HepG2 (cell line): Measurements from ENCODE around the gene ITPRIP. TPM values are rescaled to one million over a fixed set of nuclear protein-coding genes. Genes with fewer than 3 reads are reported as not detected.
A peak's percentile ranks its signal among the peaks of the same experiment; 100 is the strongest.

Experiments used
- SAP130 ChIP-seq: IDR thresholded peaks from 2 replicates; pipeline ENCODE4 v1.6.1; 2016; ENCODE audit warnings: low read depth
- polyA plus RNA-seq, 8 experiments: library from polyadenylated mRNA; depleted of rRNA in 3 of 8; stranded (reverse) in 7 of 8; unstranded in 1 of 8; fragments of >200 nt; fragmentation: Illumina TruSeq in 4 of 8; extraction: Trizol in 4 of 8; gene quantifications; 2 replicates each; pipeline versions ENCODE4 v1.2.1 to v1.2.3, GENCODE V29; 2011 to 2016; ENCODE audit warnings: low read depth in 4 of 8, missing spikeins in 1 of 8, mixed read lengths in 1 of 8; ENCODE audit not compliant: insufficient read depth in 1 of 8
- total RNA-seq, 5 experiments: library from RNA; depleted of rRNA; stranded (reverse); fragments of >200 nt; fragmentation: Illumina TruSeq; extraction: Trizol; gene quantifications; 2 replicates each; pipeline ENCODE4 v1.2.3, GENCODE V29; 2016; ENCODE audit warnings: low read depth in 1 of 5
- TF ChIP-seq, protein P1 (sequence below): sonication (generic); formaldehyde crosslinking; IDR thresholded peaks from 2 replicates; pipeline ENCODE4 v1.5.1; 2020; ENCODE audit warnings: mild to moderate bottlenecking, missing genetic modification reagents, moderate library complexity
- TF ChIP-seq, protein P2 (sequence below): IDR thresholded peaks from 2 replicates; pipeline ENCODE4 v1.6.1; 2012; ENCODE audit warnings: inconsistent platforms
- TF ChIP-seq, protein P3 (sequence below): sonication (generic); formaldehyde crosslinking; IDR thresholded peaks from 2 replicates; pipeline ENCODE4 v1.4.0; 2020; ENCODE audit warnings: mild to moderate bottlenecking, low read depth, missing genetic modification reagents

The ITPRIP gene
- total and polyA plus RNA-seq, 2 of the 13 experiments (the other 11 are each of a cell fraction or from before 2014, with no cell fraction given) = 1.00 to 2.8 TPM

DNA sequence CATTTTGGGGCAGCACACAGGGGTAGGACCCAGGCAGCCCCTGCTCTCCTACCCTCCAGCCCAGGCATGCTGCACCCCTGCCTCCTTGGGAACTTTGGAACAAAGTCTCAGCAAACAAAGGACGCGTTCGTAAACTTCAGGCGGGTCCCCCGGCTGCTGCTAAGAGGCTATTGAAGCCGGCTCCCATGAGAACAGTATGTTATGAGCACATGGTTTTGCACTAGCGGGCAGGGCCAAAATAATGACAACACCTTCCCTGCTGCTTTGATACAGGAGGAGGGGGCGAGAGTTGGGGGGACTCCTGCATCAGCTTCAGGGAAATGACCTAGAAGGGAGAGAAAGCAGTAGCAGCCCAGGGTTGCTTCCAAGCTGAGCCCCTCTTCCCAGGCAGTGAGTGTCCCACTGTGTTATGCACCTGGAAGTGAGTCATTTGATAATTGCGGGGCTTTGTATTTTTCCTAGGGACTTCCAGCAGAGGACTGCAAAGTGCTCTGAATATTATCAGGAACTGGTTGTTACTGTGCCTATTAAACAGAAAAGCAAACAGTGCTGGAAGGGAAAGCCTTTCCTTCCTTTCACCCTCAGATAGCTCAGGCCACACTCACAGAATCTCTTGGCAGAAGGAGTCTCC is 6.9 kb downstream of the ITPRIP start (continued):
- TF ChIP-seq, protein P1, sequence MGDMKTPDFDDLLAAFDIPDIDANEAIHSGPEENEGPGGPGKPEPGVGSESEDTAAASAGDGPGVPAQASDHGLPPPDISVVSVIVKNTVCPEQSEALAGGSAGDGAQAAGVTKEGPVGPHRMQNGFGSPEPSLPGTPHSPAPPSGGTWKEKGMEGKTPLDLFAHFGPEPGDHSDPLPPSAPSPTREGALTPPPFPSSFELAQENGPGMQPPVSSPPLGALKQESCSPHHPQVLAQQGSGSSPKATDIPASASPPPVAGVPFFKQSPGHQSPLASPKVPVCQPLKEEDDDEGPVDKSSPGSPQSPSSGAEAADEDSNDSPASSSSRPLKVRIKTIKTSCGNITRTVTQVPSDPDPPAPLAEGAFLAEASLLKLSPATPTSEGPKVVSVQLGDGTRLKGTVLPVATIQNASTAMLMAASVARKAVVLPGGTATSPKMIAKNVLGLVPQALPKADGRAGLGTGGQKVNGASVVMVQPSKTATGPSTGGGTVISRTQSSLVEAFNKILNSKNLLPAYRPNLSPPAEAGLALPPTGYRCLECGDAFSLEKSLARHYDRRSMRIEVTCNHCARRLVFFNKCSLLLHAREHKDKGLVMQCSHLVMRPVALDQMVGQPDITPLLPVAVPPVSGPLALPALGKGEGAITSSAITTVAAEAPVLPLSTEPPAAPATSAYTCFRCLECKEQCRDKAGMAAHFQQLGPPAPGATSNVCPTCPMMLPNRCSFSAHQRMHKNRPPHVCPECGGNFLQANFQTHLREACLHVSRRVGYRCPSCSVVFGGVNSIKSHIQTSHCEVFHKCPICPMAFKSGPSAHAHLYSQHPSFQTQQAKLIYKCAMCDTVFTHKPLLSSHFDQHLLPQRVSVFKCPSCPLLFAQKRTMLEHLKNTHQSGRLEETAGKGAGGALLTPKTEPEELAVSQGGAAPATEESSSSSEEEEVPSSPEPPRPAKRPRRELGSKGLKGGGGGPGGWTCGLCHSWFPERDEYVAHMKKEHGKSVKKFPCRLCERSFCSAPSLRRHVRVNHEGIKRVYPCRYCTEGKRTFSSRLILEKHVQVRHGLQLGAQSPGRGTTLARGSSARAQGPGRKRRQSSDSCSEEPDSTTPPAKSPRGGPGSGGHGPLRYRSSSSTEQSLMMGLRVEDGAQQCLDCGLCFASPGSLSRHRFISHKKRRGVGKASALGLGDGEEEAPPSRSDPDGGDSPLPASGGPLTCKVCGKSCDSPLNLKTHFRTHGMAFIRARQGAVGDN (CRISPR knock-in tag) = peak; percentile 51
- TF ChIP-seq, protein P2, sequence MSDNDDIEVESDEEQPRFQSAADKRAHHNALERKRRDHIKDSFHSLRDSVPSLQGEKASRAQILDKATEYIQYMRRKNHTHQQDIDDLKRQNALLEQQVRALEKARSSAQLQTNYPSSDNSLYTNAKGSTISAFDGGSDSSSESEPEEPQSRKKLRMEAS = peak; percentile 60
- peak; percentile 29; the same call in 1 of the 2 replicates for TF ChIP-seq SAP130 (CRISPR knock-in tag)
- TF ChIP-seq, protein P3, sequence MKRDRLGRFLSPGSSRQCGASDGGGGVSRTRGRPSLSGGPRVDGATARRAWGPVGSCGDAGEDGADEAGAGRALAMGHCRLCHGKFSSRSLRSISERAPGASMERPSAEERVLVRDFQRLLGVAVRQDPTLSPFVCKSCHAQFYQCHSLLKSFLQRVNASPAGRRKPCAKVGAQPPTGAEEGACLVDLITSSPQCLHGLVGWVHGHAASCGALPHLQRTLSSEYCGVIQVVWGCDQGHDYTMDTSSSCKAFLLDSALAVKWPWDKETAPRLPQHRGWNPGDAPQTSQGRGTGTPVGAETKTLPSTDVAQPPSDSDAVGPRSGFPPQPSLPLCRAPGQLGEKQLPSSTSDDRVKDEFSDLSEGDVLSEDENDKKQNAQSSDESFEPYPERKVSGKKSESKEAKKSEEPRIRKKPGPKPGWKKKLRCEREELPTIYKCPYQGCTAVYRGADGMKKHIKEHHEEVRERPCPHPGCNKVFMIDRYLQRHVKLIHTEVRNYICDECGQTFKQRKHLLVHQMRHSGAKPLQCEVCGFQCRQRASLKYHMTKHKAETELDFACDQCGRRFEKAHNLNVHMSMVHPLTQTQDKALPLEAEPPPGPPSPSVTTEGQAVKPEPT (CRISPR knock-in tag) = 0 out of 2 replicates have a peak, but pooled peaks have one; percentile 45
